Heart left ventricle (tissue), 13 donors: ENCODE measurements around the gene SLC22A2.

Source experiments
- POLR2A ChIP-seq, 2 donors: fragments of 450-650 bp; IDR thresholded peaks; one replicate each; pipeline ENCODE4 v1.6.1; 2017; ENCODE audit warnings: antibody characterized with exemption in 2 of 2, mild to moderate bottlenecking in 2 of 2, moderate library complexity in 2 of 2
- TF ChIP-seq, protein P1 (sequence below), 12 donors: fragments of 200-600 bp; sonication (generic) in 4 of 12; IDR thresholded peaks; one replicate each; pipeline versions ENCODE4 v1.5.0 to v1.8.0; 2018 to 2022; ENCODE audit warnings: antibody characterized with exemption in 12 of 12, mild to moderate bottlenecking in 5 of 12
- donor health status: ischemic (EF 13 %, LVEDD 7.1; RV severe dilation, severe dysfunction).
- donor health status: DM: no; HTN: yes; CAD: no.
- donor health status: DM: no; HTN: no; CAD: no.
- donor health status: ischemic (EF 25% LVEDD 6.9; RV normal size, moderate dysfunction).
- donor health status: ischemic (EF 25% LVEDD 5.7; RV mildly dilated, moderate dysfunction).
- donor health status: ischemic (EF 35%, LVEDD 5.7; RV mildly dilated, moderate dysfunction).
- donor health status: nonischemic (EF 11% LVEDD 7.7; RV severe dilation, severe dysfunction).
- donor health status: DM: yes; HTN: yes; CAD: no.
- donor health status: PGD.
- donor health status: ischemic (EF 29% LVEDD 5.4; RV normal size, mild dysfunction).
- donor health status: nonischemic (EF 23%, LVEDD 6.1; RV moderate dilation, normal function).

DNA sequence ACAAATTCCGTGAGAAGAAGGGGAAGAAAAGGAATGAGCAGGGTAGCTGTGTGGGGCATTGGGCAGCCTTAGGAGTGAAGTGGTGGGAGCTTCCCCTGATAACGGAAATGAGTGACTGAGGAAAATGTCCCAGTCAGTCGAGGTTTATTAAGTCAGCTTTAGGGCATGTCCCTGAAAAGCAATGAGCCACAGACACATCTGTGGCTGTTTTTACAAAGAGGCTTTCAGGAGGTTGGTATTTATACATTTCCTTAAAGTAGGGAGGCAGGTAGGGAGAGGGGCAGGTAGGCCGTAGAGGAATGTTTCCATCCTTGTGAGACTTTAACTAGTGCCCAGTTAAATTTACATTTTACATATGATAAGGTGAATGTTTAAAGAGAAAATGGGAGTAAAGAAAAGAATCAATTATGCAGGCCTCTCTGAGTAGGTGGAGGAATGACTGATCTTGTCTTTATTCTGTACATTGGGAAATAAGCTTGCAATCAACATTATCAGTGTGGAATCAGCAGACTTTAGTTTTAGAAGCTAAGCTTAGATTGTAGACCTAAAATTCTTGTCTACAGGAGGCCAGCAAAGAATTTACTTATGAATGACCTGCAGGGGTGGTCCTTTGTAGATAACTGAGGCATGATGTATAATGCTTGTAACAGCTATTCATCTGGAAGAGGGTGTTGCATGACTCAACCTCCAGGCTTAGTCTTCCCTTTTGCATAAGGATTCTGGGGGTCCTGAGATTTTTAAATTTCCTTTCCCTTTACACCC, 18.5 kb downstream of the SLC22A2 start:
- TF ChIP-seq, protein P1, sequence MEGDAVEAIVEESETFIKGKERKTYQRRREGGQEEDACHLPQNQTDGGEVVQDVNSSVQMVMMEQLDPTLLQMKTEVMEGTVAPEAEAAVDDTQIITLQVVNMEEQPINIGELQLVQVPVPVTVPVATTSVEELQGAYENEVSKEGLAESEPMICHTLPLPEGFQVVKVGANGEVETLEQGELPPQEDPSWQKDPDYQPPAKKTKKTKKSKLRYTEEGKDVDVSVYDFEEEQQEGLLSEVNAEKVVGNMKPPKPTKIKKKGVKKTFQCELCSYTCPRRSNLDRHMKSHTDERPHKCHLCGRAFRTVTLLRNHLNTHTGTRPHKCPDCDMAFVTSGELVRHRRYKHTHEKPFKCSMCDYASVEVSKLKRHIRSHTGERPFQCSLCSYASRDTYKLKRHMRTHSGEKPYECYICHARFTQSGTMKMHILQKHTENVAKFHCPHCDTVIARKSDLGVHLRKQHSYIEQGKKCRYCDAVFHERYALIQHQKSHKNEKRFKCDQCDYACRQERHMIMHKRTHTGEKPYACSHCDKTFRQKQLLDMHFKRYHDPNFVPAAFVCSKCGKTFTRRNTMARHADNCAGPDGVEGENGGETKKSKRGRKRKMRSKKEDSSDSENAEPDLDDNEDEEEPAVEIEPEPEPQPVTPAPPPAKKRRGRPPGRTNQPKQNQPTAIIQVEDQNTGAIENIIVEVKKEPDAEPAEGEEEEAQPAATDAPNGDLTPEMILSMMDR (IDR thresholded peaks at IDR 0.05): no peak
- no peak for TF ChIP-seq POLR2A (IDR thresholded peaks at IDR 0.05)
